Erythroblast (primary cell): Measurements from ENCODE around the gene AGBL4.

Experiments used
- GATA1 ChIP-seq: IDR thresholded peaks from 2 replicates; pipeline ENCODE4 v1.6.1; 2011; ENCODE audit warnings: low read depth, mild to moderate bottlenecking, control low read depth, low read length, moderate library complexity
- POLR2A ChIP-seq: IDR thresholded peaks from 2 replicates; pipeline ENCODE4 v1.6.1; 2011; ENCODE audit warnings: mild to moderate bottlenecking, low read length

DNA sequence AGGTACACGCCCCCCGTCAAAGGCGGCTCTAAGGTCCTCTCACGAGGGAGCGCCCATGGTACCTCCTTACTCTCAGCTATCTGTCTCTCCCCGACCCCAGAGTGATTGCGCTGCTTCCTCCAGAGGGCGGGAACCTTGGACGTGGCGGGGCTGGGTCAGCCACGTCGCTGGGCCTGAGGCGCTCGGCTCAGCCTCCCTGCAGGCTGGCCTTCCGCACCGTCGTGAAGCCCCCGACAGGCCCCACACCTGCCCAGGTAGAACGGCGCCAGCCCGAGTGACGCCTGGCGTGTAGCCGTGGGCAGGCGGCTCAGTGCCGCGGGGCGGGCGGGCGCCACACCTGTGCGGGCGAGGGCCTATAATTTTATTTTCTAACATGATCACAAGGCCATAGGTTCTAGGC is 1124.9 kb downstream of the AGBL4 start:
- TF ChIP-seq POLR2A: no peak
- no peak for TF ChIP-seq GATA1
